ENCODE measurements around the gene HEBP1.
"Not testable (repeated sequence)": the region's sequence is repeated elsewhere in the genome, so short reads cannot be mapped to it uniquely, and the experiment has no call there.

HEBP1 gene

DNA sequence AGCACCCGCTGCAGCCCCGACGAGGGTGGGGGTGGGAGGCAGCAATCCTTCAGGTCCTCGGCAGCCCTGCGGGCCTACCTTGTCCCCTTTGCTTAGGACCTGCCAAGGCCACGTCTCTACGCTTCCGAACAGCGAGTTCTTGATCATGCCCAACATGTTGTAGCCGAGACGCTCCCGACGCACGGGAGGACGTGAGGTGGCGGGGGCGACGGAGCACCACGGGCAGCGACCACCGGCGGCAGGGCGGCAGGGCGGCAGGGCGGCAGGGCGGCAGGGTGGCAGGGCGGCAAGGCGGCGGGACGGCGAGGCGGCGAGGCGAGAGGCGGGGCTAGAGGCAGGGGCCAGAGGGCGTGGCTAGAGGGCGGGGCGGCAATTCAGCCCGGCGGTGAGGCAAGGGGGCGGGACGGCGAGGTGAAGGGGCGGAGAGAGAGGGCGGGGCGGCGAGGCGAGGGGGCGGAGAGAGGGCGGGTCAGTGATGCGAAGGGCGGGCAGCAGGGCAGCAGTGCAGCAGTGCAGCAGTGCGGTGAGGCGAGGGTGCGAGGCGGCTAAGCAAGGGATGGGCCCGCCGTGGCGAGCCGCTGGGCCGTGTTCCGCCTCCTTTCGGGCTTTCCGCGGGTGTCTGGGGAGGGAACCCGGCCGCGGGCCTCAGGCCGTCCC, at the start of gene HEBP1:
HEBP1 (minus strand) TSS at position 307 of the 657 bp plus-strand sequence; CDS start at position 156, 151 bp downstream.
- DNase-seq, result peak; percentile 96 to 97

GRCh38 chr12:13049816-13050215, 49.8 kb upstream of the HEBP1 start:
- no peak for DNase-seq

DNA sequence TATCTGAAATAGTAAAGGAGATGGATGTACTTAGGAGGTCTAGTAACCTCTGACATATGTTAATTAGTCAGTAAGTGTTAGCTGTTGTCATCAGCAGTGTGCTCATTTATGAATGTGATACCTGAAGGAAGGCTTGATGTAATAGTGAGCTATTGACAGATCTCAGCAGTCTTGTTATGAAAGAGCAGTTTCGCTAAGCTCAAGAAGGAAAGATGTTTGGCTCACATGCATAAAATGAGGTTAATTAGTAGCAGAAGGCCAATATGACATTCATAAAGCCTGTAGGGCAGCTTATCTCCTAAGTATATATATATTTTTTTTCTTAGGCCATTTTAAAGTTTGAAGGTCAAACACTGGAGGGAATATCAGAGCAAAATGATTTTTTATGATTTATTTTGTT, 46.9 kb upstream of the HEBP1 start:
- no peak for DNase-seq

DNA sequence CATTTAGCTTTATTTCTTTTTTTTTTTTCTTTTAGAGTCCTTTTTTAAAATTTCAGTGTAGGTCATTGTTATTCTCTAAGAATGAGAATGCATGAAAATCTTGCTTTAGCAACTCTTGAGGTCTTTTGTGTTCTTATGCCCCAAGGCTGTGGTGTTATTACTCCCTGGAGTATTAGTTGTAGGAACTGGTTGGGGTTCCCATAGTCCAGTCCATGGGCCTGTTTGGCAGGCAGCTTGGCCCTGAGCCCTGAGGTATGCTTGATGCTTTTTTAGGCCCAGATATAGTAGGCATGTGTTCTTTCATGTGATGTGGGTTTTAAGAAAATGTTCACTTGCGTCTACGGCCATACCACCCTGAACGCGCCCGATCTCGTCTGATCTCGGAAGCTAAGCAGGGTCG, 45.8 kb upstream of the HEBP1 start:
- no peak for DNase-seq

GRCh38 chr12:13044906-13045299, 44.8 kb upstream of the HEBP1 start:
- no peak for DNase-seq

DNA sequence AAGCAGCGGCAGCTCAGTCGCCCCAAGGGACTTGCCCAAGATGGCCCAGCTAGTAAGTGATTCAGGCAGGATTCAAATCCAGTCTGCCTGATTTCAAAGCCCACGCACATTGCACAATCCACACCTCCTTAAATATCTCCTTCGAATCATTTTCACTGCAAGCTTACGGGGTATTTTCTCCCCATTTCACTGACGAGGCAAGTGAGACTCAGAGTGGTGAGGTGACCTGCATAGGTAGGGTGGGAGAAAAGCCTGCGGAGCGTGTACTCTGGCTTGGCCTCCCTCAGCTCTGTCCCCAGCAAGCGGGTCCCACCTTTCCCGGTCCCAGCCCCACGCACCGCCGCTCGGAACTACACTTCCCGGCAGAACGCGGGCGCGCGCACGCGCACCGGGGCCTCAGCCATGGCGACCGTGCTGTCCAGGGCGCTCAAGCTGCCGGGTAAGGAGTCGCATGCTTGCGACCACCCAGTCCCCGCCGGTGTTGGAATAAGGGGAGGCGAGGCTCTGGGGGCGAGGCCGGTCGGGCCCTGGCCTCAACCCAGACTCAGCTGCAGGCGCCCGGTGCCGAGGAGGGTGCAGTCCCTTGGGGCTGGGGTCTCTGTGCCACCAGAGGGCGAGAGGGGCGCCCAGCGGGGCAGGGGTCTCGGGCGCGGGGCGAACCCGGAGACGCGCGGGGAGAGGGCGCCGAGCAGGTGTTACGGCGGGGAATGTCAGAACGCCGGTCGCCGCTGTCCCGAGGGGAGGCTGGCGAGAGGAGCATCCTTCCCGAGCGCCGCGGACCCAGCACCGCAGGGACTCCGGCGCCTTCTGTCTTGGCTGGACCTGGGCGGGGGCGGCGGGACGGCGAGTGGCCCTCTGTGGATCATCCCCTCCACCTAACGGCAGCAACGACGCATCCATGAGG, 44.2 kb upstream of the HEBP1 start, which contains the start of gene FAM234B:
FAM234B (plus strand) TSS at position 380 of the 904 bp plus-strand sequence; CDS start at position 403, 23 bp downstream.
- peak; percentile 63 to 70 for DNase-seq

DNA sequence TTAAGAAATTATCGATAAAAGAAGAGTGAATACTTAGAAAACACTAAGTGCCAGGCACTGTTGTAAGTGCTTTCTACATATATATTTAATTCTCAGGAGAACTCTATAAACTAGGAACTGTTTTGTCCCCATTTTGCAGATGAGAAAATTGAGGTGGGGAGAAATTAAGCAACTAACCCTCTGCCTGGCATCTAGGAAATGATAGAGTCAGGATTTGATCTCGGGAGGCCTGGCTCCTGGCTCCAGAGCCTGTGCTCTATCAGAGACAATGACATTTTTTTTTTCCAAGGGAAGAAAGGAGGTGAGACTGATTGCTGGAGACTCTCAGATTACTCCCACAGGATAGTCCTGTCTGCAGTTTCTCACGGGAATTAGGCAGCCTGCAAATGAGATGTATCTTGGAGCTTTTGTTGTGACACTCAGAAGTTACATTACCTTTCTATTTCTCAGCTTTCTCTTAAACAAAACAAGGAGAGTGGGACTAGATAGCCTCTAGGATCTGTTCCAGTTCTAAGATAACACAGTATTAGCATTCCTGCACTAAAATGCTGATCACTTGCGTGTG, 42.7 kb upstream of the HEBP1 start:
- no peak for DNase-seq

GRCh38 chr12:13041224-13041623, 41.2 kb upstream of the HEBP1 start:
- no peak for DNase-seq

DNA sequence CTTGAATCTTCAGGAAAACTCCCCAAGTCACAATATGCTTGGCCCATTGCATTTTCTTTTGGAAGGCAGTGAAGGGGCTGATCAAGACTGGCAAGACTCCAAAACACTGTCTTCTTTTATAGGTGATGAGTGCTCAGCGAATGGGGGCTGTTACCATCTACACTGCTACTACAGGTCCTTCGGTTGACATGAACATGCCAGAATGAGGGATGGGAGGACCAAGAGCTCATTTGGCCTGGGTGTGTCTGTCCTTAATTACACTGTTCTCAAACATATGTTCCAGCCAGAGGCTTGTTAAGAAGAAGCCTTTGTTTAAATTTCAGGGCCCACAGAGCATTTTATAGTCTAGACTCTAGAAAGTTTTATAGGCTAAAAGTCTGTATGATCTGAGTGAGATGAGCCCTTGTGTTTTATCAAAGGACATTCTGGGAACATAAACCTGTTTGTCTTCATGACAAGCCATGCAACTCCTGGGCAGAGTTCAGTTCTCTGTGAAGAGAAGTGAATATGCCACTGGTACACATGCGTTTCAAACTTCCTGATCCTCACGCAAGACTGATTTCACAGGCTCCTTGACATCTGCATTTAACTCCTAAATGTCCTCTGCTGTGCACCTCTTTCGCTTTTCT, 39.4 kb upstream of the HEBP1 start:
- DNase-seq, result no peak

DNA sequence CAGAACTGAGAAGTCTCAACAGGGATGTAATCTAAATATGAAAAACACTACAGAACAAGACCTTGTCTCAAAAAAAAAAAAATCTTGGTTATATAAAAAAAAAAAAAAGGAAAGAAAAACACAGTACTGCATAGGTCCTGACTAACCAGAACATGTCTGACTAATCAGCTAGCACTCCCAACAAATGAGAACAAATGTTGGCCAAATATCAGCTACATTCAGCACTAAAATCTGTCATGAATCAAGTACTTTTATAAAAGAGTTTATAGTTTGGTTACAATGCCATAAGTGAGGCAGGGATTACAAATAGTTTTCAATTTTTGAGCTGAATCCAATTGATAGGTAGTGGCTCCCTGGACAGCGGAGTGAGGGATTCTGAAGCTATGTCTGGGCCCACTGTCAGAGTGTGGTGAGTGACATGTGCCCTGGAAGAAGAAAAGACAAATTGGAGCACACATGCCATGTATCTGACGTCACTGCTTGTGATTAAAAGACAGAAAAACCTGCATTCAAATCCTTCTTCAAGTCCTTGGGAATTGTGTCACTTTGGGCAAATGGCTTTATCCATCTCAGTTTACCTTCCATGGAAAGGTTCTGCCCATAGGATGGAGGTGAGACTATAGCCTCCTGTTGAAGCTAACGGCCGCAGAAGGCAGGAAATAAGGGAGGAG, 38.6 kb upstream of the HEBP1 start:
- DNase-seq, result no peak

GRCh38 chr12:13036881-13037280, 36.8 kb upstream of the HEBP1 start:
- no peak for DNase-seq

GRCh38 chr12:13035335-13035734, 35.3 kb upstream of the HEBP1 start:
- not testable (repeated sequence) for DNase-seq

GRCh38 chr12:13033476-13033875, 33.4 kb upstream of the HEBP1 start:
- no peak for DNase-seq

- no peak for DNase-seq
Observed at GRCh38 chr12:13032164-13032563, 32.1 kb upstream of the HEBP1 start.

DNA sequence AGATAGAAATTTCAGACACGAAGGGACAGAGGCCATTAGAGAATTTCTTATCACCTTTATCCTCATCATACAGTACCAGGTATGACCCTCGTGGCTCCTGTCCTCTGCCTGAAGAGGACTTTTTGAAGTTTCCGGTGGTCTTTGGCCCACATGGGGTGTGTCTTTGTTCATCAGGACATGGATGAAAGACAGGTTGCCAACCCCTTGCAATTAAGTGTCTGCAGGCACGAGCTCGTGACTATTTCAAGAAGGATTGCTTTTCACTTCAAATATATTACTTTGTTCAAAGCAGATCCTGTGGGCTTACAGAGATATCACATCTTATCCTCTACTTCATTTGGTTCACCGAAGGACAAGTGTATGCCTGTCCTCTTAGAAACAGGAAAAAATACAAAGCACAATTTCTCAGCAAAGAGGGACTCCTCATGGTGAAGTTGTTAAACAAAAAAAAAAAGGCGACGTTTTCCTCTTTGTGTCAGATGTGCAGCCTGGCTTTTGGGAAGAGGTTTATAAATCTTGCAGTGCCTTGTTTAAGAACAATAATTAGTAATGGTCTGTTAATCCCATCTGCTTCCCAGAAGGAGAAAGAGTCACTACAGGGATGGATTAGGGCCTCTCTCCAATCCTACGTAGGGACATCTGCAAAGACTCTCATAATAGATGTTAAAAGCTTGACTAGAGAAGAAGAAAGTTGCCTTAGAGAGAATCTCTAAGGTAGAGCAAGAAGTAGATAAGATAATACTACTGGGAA, 30.7 kb upstream of the HEBP1 start:
- DNase-seq, result no peak

DNA sequence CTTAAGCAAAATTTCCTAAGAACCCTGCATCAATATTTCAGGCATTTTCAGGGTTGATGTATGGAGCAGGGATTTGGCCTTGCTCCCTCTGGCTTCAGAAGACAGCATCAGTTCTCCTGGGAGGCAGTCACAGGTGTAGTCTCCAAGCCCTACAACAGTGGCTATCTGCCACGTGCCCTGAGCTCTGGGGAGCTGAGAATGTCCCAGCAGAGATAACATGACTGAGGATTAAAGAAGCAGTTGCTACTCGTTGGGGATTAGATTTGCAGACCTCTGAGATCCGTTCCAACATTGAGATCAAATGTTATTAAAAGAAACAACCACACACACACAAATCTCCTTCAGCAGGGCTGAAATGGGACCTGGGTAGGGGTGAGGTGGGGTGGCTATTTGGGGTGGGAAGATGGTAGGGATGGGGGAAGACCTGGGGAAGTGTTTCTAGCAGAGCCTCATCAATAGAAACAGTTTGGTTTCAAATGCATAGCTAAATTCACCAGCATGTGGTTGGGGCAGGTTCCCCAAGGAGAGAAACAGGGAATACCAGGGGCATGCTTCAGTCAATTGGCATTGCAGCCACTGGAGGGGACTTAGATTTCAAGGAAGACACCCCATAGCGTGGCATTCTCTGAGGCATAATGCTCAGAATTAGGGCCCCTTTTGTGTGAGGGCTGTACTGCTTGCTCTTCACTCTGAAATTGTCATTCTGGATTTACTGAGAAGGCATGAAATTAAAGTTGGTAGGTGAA, 28.9 kb upstream of the HEBP1 start:
- no peak for DNase-seq

GRCh38 chr12:13027508-13027907, 27.4 kb upstream of the HEBP1 start:
- no peak for DNase-seq

GRCh38 chr12:13027032-13027431, 27.0 kb upstream of the HEBP1 start:
- no peak for DNase-seq

DNA sequence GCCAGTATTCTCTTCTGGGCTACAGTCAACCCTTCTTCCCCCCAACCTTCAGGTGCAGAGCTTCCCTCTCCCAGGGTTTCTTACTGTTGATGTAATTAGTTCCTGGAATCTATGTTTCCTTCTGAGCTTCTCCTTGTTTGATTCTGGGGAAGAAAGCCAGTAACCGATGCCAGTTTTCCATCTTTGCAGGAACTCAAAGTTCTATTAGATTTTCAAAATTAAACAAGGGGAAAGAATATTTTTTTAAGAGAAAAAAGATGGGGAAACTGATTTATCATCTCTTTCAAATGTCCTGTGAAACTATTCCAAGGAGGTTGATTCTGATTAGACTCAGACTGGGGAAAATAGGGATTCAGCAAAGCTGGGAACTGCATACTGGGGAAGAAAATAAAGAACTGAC, 26.2 kb upstream of the HEBP1 start:
- no peak for DNase-seq

- no peak for DNase-seq
Observed at GRCh38 chr12:13024531-13024916, 24.5 kb upstream of the HEBP1 start.
